ENCODE results near the gene CWF19L2. TPM values are rescaled to one million over a fixed set of nuclear protein-coding genes. Genes with fewer than 3 reads are reported as not detected.

Gene CWF19L2
- total and polyA plus RNA-seq, 2 experiments from 2014 or later, result 20.3 to 27.2 TPM

DNA sequence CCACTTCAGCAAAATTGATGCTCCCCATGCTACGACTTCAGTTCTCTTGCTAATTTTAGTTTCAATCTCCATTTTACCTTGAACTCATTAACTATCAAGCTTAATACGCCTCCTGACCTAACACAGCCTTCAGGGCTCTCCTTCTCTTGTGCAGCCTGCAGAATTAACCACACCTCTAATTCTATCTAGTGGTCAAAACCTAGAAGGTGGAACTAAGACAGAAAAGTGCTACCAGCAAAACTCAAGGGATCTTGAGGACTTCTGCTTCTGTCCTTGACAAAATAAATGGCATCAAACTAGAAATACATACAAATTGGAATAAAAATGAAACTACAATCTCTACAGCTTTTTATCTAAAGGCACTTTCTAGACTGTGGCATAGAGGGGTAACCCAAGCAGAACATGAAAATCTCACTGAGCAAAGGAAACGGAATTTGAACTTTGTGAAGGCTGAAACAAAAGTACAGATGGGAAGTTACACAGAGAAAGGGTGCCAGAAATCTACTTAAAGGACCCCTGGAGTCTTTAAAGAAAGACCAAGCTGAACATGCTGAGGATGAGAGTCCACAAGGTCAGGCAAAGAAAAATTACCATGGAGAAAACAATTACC is 10.7 kb downstream of the CWF19L2 start:
- peaks cover 3% of the 10 kb centered on the region; the same call in 2 of the 3 replicates for H3K36me3 Mint-ChIP-seq (ENCODE audit: low read depth)
- no peak overlapping the region for H2AFZ ChIP-seq

More for the DNA sequence above, 10.7 kb downstream of the CWF19L2 start:
- H3F3A ChIP-seq (replicated peaks; ENCODE audit: low read depth), result no peaks in the 10 kb centered on the region
- no peaks in the 10 kb centered on the region for H3K9me2 ChIP-seq (ENCODE audit: insufficient read depth)
- peaks cover 53% of the 10 kb centered on the region for H3K79me2 ChIP-seq (replicated peaks; ENCODE audit: insufficient read depth)
- Mint-ChIP-seq H3K9me3 (no peaks in the 10 kb centered on the region), H3K27me3 (ENCODE audit: insufficient read depth, low read depth, poor library complexity) (no peaks in the 10 kb centered on the region), H3K4me3 (no peak overlapping the region), H3K27ac (no peak overlapping the region), H3K4me1 (no peaks in the 10 kb centered on the region)
- H4K20me1 ChIP-seq (replicated peaks; ENCODE audit: insufficient read depth), result no peaks in the 10 kb centered on the region
- no peak for ATAC-seq
- no peak overlapping the region for H3K27ac ChIP-seq (ENCODE audit: low read depth)
- H3K4me3 ChIP-seq, result no peak overlapping the region
- H3K4me1 ChIP-seq (ENCODE audit: insufficient read depth), result no peaks in the 10 kb centered on the region
- H3K4me2 ChIP-seq, result no peak overlapping the region
- no peak for DNase-seq (ENCODE audit: low spot score)
- H3K36me3 ChIP-seq (ENCODE audit: insufficient read depth), result no peaks in the 10 kb centered on the region
- no peaks in the 10 kb centered on the region for H3K27me3 ChIP-seq (ENCODE audit: insufficient read depth)
- TF ChIP-seq EZH2 (IDR thresholded peaks at IDR 0.05; ENCODE audit: low read depth, unreplicated experiment), result no peak
- TF ChIP-seq NANOG (IDR thresholded peaks at IDR 0.05; ENCODE audit: borderline replicate concordance), result no peak
- TF ChIP-seq POLR2AphosphoS5 (IDR thresholded peaks at IDR 0.05; ENCODE audit: low read depth), result no peak
- TF ChIP-seq, protein P1, sequence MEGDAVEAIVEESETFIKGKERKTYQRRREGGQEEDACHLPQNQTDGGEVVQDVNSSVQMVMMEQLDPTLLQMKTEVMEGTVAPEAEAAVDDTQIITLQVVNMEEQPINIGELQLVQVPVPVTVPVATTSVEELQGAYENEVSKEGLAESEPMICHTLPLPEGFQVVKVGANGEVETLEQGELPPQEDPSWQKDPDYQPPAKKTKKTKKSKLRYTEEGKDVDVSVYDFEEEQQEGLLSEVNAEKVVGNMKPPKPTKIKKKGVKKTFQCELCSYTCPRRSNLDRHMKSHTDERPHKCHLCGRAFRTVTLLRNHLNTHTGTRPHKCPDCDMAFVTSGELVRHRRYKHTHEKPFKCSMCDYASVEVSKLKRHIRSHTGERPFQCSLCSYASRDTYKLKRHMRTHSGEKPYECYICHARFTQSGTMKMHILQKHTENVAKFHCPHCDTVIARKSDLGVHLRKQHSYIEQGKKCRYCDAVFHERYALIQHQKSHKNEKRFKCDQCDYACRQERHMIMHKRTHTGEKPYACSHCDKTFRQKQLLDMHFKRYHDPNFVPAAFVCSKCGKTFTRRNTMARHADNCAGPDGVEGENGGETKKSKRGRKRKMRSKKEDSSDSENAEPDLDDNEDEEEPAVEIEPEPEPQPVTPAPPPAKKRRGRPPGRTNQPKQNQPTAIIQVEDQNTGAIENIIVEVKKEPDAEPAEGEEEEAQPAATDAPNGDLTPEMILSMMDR (conservative IDR thresholded peaks at IDR 0.05; ENCODE audit: low read depth in 2 of 2), result no peak
- TF ChIP-seq, protein P2, sequence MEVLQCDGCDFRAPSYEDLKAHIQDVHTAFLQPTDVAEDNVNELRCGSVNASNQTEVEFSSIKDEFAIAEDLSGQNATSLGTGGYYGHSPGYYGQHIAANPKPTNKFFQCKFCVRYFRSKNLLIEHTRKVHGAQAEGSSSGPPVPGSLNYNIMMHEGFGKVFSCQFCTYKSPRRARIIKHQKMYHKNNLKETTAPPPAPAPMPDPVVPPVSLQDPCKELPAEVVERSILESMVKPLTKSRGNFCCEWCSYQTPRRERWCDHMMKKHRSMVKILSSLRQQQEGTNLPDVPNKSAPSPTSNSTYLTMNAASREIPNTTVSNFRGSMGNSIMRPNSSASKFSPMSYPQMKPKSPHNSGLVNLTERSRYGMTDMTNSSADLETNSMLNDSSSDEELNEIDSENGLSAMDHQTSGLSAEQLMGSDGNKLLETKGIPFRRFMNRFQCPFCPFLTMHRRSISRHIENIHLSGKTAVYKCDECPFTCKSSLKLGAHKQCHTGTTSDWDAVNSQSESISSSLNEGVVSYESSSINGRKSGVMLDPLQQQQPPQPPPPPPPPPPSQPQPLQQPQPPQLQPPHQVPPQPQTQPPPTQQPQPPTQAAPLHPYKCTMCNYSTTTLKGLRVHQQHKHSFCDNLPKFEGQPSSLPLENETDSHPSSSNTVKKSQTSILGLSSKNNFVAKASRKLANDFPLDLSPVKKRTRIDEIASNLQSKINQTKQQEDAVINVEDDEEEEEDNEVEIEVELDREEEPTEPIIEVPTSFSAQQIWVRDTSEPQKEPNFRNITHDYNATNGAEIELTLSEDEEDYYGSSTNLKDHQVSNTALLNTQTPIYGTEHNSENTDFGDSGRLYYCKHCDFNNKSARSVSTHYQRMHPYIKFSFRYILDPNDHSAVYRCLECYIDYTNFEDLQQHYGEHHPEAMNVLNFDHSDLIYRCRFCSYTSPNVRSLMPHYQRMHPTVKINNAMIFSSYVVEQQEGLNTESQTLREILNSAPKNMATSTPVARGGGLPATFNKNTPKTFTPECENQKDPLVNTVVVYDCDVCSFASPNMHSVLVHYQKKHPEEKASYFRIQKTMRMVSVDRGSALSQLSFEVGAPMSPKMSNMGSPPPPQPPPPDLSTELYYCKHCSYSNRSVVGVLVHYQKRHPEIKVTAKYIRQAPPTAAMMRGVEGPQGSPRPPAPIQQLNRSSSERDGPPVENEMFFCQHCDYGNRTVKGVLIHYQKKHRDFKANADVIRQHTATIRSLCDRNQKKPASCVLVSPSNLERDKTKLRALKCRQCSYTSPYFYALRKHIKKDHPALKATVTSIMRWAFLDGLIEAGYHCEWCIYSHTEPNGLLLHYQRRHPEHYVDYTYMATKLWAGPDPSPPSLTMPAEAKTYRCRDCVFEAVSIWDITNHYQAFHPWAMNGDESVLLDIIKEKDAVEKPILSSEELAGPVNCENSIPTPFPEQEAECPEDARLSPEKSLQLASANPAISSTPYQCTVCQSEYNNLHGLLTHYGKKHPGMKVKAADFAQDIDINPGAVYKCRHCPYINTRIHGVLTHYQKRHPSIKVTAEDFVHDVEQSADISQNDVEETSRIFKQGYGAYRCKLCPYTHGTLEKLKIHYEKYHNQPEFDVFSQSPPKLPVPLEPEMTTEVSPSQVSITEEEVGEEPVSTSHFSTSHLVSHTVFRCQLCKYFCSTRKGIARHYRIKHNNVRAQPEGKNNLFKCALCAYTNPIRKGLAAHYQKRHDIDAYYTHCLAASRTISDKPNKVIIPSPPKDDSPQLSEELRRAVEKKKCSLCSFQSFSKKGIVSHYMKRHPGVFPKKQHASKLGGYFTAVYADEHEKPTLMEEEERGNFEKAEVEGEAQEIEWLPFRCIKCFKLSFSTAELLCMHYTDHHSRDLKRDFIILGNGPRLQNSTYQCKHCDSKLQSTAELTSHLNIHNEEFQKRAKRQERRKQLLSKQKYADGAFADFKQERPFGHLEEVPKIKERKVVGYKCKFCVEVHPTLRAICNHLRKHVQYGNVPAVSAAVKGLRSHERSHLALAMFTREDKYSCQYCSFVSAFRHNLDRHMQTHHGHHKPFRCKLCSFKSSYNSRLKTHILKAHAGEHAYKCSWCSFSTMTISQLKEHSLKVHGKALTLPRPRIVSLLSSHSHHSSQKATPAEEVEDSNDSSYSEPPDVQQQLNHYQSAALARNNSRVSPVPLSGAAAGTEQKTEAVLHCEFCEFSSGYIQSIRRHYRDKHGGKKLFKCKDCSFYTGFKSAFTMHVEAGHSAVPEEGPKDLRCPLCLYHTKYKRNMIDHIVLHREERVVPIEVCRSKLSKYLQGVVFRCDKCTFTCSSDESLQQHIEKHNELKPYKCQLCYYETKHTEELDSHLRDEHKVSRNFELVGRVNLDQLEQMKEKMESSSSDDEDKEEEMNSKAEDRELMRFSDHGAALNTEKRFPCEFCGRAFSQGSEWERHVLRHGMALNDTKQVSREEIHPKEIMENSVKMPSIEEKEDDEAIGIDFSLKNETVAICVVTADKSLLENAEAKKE (CRISPR knock-in tag; IDR thresholded peaks at IDR 0.05), result no peak
- no peak for TF ChIP-seq JUNB (IDR thresholded peaks at IDR 0.05; ENCODE audit: unreplicated experiment)
- no peak for TF ChIP-seq ZNF114 (CRISPR knock-in tag; IDR thresholded peaks at IDR 0.05)
- TF ChIP-seq, protein P3, sequence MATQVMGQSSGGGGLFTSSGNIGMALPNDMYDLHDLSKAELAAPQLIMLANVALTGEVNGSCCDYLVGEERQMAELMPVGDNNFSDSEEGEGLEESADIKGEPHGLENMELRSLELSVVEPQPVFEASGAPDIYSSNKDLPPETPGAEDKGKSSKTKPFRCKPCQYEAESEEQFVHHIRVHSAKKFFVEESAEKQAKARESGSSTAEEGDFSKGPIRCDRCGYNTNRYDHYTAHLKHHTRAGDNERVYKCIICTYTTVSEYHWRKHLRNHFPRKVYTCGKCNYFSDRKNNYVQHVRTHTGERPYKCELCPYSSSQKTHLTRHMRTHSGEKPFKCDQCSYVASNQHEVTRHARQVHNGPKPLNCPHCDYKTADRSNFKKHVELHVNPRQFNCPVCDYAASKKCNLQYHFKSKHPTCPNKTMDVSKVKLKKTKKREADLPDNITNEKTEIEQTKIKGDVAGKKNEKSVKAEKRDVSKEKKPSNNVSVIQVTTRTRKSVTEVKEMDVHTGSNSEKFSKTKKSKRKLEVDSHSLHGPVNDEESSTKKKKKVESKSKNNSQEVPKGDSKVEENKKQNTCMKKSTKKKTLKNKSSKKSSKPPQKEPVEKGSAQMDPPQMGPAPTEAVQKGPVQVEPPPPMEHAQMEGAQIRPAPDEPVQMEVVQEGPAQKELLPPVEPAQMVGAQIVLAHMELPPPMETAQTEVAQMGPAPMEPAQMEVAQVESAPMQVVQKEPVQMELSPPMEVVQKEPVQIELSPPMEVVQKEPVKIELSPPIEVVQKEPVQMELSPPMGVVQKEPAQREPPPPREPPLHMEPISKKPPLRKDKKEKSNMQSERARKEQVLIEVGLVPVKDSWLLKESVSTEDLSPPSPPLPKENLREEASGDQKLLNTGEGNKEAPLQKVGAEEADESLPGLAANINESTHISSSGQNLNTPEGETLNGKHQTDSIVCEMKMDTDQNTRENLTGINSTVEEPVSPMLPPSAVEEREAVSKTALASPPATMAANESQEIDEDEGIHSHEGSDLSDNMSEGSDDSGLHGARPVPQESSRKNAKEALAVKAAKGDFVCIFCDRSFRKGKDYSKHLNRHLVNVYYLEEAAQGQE (IDR thresholded peaks at IDR 0.05; ENCODE audit: unreplicated experiment), result no peak
- TF ChIP-seq EZH2phosphoT487 (IDR thresholded peaks at IDR 0.05; ENCODE audit: unreplicated experiment), result no peak
- TF ChIP-seq, protein P4, sequence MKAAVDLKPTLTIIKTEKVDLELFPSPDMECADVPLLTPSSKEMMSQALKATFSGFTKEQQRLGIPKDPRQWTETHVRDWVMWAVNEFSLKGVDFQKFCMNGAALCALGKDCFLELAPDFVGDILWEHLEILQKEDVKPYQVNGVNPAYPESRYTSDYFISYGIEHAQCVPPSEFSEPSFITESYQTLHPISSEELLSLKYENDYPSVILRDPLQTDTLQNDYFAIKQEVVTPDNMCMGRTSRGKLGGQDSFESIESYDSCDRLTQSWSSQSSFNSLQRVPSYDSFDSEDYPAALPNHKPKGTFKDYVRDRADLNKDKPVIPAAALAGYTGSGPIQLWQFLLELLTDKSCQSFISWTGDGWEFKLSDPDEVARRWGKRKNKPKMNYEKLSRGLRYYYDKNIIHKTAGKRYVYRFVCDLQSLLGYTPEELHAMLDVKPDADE (IDR thresholded peaks at IDR 0.05), result no peak
- no peak for TF ChIP-seq STAT1 (IDR thresholded peaks at IDR 0.05; ENCODE audit: unreplicated experiment)
- TF ChIP-seq CREB1 (CRISPR knock-in tag; IDR thresholded peaks at IDR 0.05; ENCODE audit: low read depth), result no peak
- no peak for TF ChIP-seq ZNF331 (CRISPR knock-in tag; IDR thresholded peaks at IDR 0.05; ENCODE audit: low read depth)

Measured in GM23338 (cell line).